K562 (cell line): ENCODE data around the gene MSTO1. TPM values are rescaled to one million over a fixed set of nuclear protein-coding genes. Genes with fewer than 3 reads are reported as not detected.

Source experiments
- CBX8 ChIP-seq: fragments of 200-600 bp; sonication (generic); IDR thresholded peaks from 2 replicates; pipeline ENCODE4 v1.6.1; 2012; ENCODE audit warnings: borderline replicate concordance, mixed run types, low read depth, mild to moderate bottlenecking, moderate library complexity, mixed read lengths, low read length, control low read depth, inconsistent platforms; ENCODE audit not compliant: poor library complexity, severe bottlenecking; ENCODE audit errors: extremely low read depth
- CEBPG ChIP-seq, 3 experiments: fragments of 200-800 bp in 1 of 3; sonication (Bioruptor generic) in 1 of 3; sonication (generic) in 1 of 3; formaldehyde crosslinking in 1 of 3; IDR thresholded peaks in 2 of 3; conservative IDR thresholded peaks in 1 of 3; 2 replicates each; pipeline versions ENCODE4 v1.6.1 to v1.8.0; 2016 to 2022; ENCODE audit warnings: missing compliant biosample characterization in 2 of 3, missing genetic modification characterization in 2 of 3, mild to moderate bottlenecking in 1 of 3, missing genetic modification reagents in 1 of 3
- CHD2 ChIP-seq: IDR thresholded peaks from 2 replicates; pipeline ENCODE4 v1.6.1; 2011; ENCODE audit warnings: low read depth, low read length
- ELF1 ChIP-seq: fragments of 200-800 bp; sonication (Bioruptor generic); IDR thresholded peaks from 2 replicates; pipeline ENCODE4 v1.6.1; 2016; ENCODE audit warnings: missing genetic modification characterization, missing compliant biosample characterization
- ESRRB ChIP-seq: fragments of 250-450 bp; sonication (Bioruptor Pico); IDR thresholded peaks from 2 replicates; pipeline ENCODE4 v1.5.0; 2020; ENCODE audit warnings: mild to moderate bottlenecking, moderate library complexity, borderline replicate concordance
- FOXP4 ChIP-seq: sonication (generic); formaldehyde crosslinking; IDR thresholded peaks from 2 replicates; pipeline ENCODE4 v1.8.0; 2022; ENCODE audit warnings: mild to moderate bottlenecking, missing genetic modification reagents, borderline replicate concordance
- HES1 ChIP-seq: fragments of 450-650 bp; IDR thresholded peaks from 2 replicates; pipeline ENCODE4 v1.6.1; 2016; ENCODE audit warnings: low read depth, mild to moderate bottlenecking, moderate library complexity
- MLX ChIP-seq, 2 experiments: fragments of 450-650 bp in 1 of 2; sonication (generic) in 1 of 2; formaldehyde crosslinking; conservative IDR thresholded peaks; 2 replicates each; pipeline versions ENCODE4 v1.4.0 to v1.8.1; 2020 to 2022; ENCODE audit warnings: mild to moderate bottlenecking in 1 of 2, missing genetic modification reagents in 1 of 2
- POLR2H ChIP-seq: IDR thresholded peaks from 2 replicates; pipeline ENCODE4 v1.6.1; 2016; ENCODE audit warnings: missing genetic modification characterization, low read depth, mild to moderate bottlenecking, control low read depth, missing compliant biosample characterization, moderate library complexity
- PTTG1 ChIP-seq: fragments of 450-650 bp; IDR thresholded peaks from 2 replicates; pipeline ENCODE4 v1.6.1; 2016; ENCODE audit warnings: low read depth, mild to moderate bottlenecking, missing genetic modification characterization, missing compliant biosample characterization
- RAD51 ChIP-seq: fragments of 450-650 bp; IDR thresholded peaks from 2 replicates; pipeline ENCODE4 v1.7.1; 2016; ENCODE audit warnings: low read depth, mild to moderate bottlenecking, borderline replicate concordance
- RB1 ChIP-seq: fragments of 450-650 bp; IDR thresholded peaks from 2 replicates; pipeline ENCODE4 v1.6.1; 2017; ENCODE audit warnings: low read depth, mild to moderate bottlenecking
- SIN3A ChIP-seq, 2 experiments: fragments of 150-350 bp in 1 of 2; IDR thresholded peaks; 2 replicates each; pipeline ENCODE4 v1.6.1; 2011 to 2016; ENCODE audit warnings: borderline replicate concordance in 2 of 2, low read depth in 2 of 2, low read length in 2 of 2, mild to moderate bottlenecking in 2 of 2, moderate library complexity in 2 of 2; ENCODE audit not compliant: control insufficient read depth in 1 of 2
- SMARCC2 ChIP-seq: fragments of 450-650 bp; IDR thresholded peaks from 2 replicates; pipeline ENCODE4 v1.6.1; 2017; ENCODE audit warnings: antibody characterized with exemption, moderate library complexity, mild to moderate bottlenecking, low read depth
- SMARCE1 ChIP-seq: fragments of 450-650 bp; IDR thresholded peaks from 2 replicates; pipeline ENCODE4 v1.7.1; 2016; ENCODE audit warnings: mild to moderate bottlenecking
- SP1 ChIP-seq: sonication (generic); formaldehyde crosslinking; IDR thresholded peaks from 2 replicates; pipeline ENCODE4 v1.8.1; 2022; ENCODE audit warnings: mild to moderate bottlenecking, missing genetic modification reagents
- STAT5B ChIP-seq: fragments of 250-450 bp; sonication (Bioruptor Pico); IDR thresholded peaks from 2 replicates; pipeline ENCODE4 v1.8.0; 2021; ENCODE audit warnings: mild to moderate bottlenecking, inconsistent platforms
- TARDBP ChIP-seq: fragments of 450-650 bp; IDR thresholded peaks from 2 replicates; pipeline ENCODE4 v1.6.1; 2016
- TEAD1 ChIP-seq, 2 experiments: fragments of 450-650 bp in 1 of 2; sonication (generic) in 1 of 2; formaldehyde crosslinking; IDR thresholded peaks; 2 replicates each; pipeline versions ENCODE4 v1.4.0 to v1.8.0; 2020 to 2022; ENCODE audit warnings: mild to moderate bottlenecking in 2 of 2, missing genetic modification reagents in 1 of 2
- USF2 ChIP-seq: sonication (generic); formaldehyde crosslinking; IDR thresholded peaks from 2 replicates; pipeline ENCODE4 v1.5.0; 2020; ENCODE audit warnings: missing genetic modification reagents
- ZBTB8A ChIP-seq: fragments of 450-650 bp; IDR thresholded peaks from 2 replicates; pipeline ENCODE4 v1.6.1; 2018; ENCODE audit warnings: mild to moderate bottlenecking, moderate library complexity; ENCODE audit not compliant: partially characterized antibody
- ZFX ChIP-seq: sonication (generic); formaldehyde crosslinking; IDR thresholded peaks from 2 replicates; pipeline ENCODE4 v1.8.0; 2022; ENCODE audit warnings: mild to moderate bottlenecking, missing genetic modification reagents, moderate library complexity
- ZNF224 ChIP-seq: sonication (generic); formaldehyde crosslinking; IDR thresholded peaks from 2 replicates; pipeline ENCODE4 v1.8.0; 2022; ENCODE audit warnings: mild to moderate bottlenecking, missing genetic modification reagents
- polyA plus RNA-seq, 8 experiments: library from polyadenylated mRNA; depleted of rRNA in 4 of 8; stranded (reverse) in 5 of 8; unstranded in 3 of 8; fragments of >200 nt; fragmentation: Nextera tagmentation in 2 of 8; fragmentation: Illumina TruSeq in 1 of 8; extraction: Ambion mirVana in 2 of 8; extraction: Trizol in 1 of 8; gene quantifications; 2 replicates each; pipeline versions ENCODE4 v1.2.1 to v1.2.3, GENCODE V29; 2011 to 2014; ENCODE audit warnings: inconsistent platforms in 1 of 8, missing spikeins in 1 of 8
- total RNA-seq, 7 experiments: library from RNA; depleted of rRNA in 6 of 7; stranded (reverse); fragments of >200 nt in 6 of 7; fragmentation: Illumina TruSeq in 2 of 7; extraction: Trizol in 2 of 7; gene quantifications; 2 replicates each; pipeline versions ENCODE4 v1.2.1 to v1.2.3, GENCODE V29; 2011 to 2021; ENCODE audit warnings: low replicate concordance in 1 of 7

The MSTO1 gene
- total and polyA plus RNA-seq, 9 of the 15 experiments (the other 6 are each of a cell fraction or from before 2014, with no cell fraction given) = 18.8 to 71.1 (median 47.3) TPM

GRCh38 chr1:155609515-155610256 is at the start of gene MSTO1 (continued):
- 0 out of 2 replicates have a peak, but pooled peaks have one; percentile 32 for TF ChIP-seq HES1
- TF ChIP-seq SP1 (CRISPR knock-in tag) = peak; percentile 90
- TF ChIP-seq ZBTB8A = no peak
- TF ChIP-seq POLR2H = peak; percentile 58
- no peak; the same call in 1 of the 2 replicates for TF ChIP-seq CHD2
- peak; percentile 90 for TF ChIP-seq RAD51
- TF ChIP-seq STAT5B = no peak
- TF ChIP-seq PTTG1 (tag) = no peak
- TF ChIP-seq SMARCE1 = peak; percentile 64; the same call in 1 of the 2 replicates
- TF ChIP-seq CEBPG (CRISPR knock-in tag; IDR thresholded peaks at IDR 0.05) = no peak
- TF ChIP-seq CEBPG (tag; conservative IDR thresholded peaks at IDR 0.05 in 1 of 2, IDR thresholded peaks at IDR 0.05 in 1 of 2) = no peak
- no peak for TF ChIP-seq MLX (CRISPR knock-in tag; conservative IDR thresholded peaks at IDR 0.05)
- TF ChIP-seq ESRRB (CRISPR knock-in tag) = no peak
- TF ChIP-seq FOXP4 (CRISPR knock-in tag) = no peak
- TF ChIP-seq TARDBP = peak; percentile 71; the same call in 1 of the 2 replicates
- TF ChIP-seq ZNF224 (CRISPR knock-in tag) = no peak
- TF ChIP-seq USF2 (CRISPR knock-in tag) = peak; percentile 87
- TF ChIP-seq SIN3A (IDR thresholded peaks at IDR 0.05; ENCODE audit: borderline replicate concordance in 2 of 2, control insufficient read depth in 1 of 2, low read depth in 2 of 2, low read length in 2 of 2) = peak; percentile 75 to 88; a peak in 2 of 4 replicates
- TF ChIP-seq RB1 = peak; percentile 44; the same call in 1 of the 2 replicates
- TF ChIP-seq ZFX (CRISPR knock-in tag) = peak; percentile 52
- no peak for TF ChIP-seq CBX8
- TF ChIP-seq SMARCC2 = peak; percentile 60; the same call in 1 of the 2 replicates
- TF ChIP-seq TEAD1 (CRISPR knock-in tag; IDR thresholded peaks at IDR 0.05) = no peak
- peak; percentile 79 for TF ChIP-seq ELF1 (tag)
